MCF 10A (cell line): Measurements from ENCODE around the gene HCST. TPM values are rescaled to one million over a fixed set of nuclear protein-coding genes. Genes with fewer than 3 reads are reported as not detected.
"Not testable (repeated sequence)": the region's sequence is repeated elsewhere in the genome, so short reads cannot be mapped to it uniquely, and the experiment has no call there.

Experiments
- BruUV-seq: library from RNA; stranded (reverse); fragments of 400-500 nt; replicated peaks from 2 replicates; lab custom pipeline; 2021; lab: Mats Ljungman, UMichigan
- CTCF ChIA-PET: fragments of 300-600 bp; sonication (Branson Sonifier 250); formaldehyde crosslinking; extraction: SDS; loops from one replicate; lab custom pipeline; 2021; ENCODE audit warnings: antibody characterized with exemption, inconsistent platforms; lab: Yijun Ruan, JAX
- POLR2A ChIA-PET: fragments of 300-600, 350-650 bp; sonication (Branson Sonifier 250); formaldehyde crosslinking; extraction: SDS; loops from one replicate; lab custom pipeline; 2020; ENCODE audit warnings: antibody characterized with exemption, inconsistent platforms; lab: Yijun Ruan, JAX
- DNase-seq: peaks from one replicate; pipeline ENCODE4 v3.0.0-alpha.2; 2018; ENCODE audit not compliant: unreplicated experiment
- H3K27ac Mint-ChIP-seq: one replicate; pipeline ENCODE4 v1.8.0; 2022; ENCODE audit warnings: mild to moderate bottlenecking, low read depth, mixed read lengths; ENCODE audit not compliant: unreplicated experiment
- H3K27me3 Mint-ChIP-seq: one replicate; pipeline ENCODE4 v1.8.0; 2022; ENCODE audit warnings: mixed read lengths; ENCODE audit not compliant: insufficient read depth, unreplicated experiment
- H3K36me3 Mint-ChIP-seq: one replicate; pipeline ENCODE4 v1.8.0; 2022; ENCODE audit warnings: mild to moderate bottlenecking, moderate library complexity, mixed read lengths; ENCODE audit not compliant: insufficient read depth, unreplicated experiment
- H3K4me1 Mint-ChIP-seq: one replicate; pipeline ENCODE4 v1.8.0; 2022; ENCODE audit warnings: mixed read lengths; ENCODE audit not compliant: insufficient read depth, unreplicated experiment
- H3K4me3 Mint-ChIP-seq: one replicate; pipeline ENCODE4 v1.8.0; 2022; ENCODE audit warnings: mild to moderate bottlenecking, moderate library complexity, mixed read lengths; ENCODE audit not compliant: unreplicated experiment
- H3K9me3 Mint-ChIP-seq: one replicate; pipeline ENCODE4 v1.8.0; 2022; ENCODE audit warnings: mixed read lengths; ENCODE audit not compliant: unreplicated experiment
- intact Hi-C: fragments of 100-400 bp; cut with micrococcal nuclease; formaldehyde crosslinking; loops from 2 replicates; pipeline ENCODE4 v1.14.1; 2022
- total RNA-seq: library from RNA; stranded (reverse); gene quantifications from 2 replicates; pipeline ENCODE4 v1.2.3, GENCODE V29; 2022
- TF ChIP-seq, protein P1 (sequence below): fragments of 200-600 bp; IDR thresholded peaks from one replicate; pipeline ENCODE4 v1.8.0; 2022; ENCODE audit warnings: antibody characterized with exemption, mild to moderate bottlenecking; ENCODE audit not compliant: unreplicated experiment

The HCST gene
- total RNA-seq, 1 experiment from 2014 or later = not detected

DNA sequence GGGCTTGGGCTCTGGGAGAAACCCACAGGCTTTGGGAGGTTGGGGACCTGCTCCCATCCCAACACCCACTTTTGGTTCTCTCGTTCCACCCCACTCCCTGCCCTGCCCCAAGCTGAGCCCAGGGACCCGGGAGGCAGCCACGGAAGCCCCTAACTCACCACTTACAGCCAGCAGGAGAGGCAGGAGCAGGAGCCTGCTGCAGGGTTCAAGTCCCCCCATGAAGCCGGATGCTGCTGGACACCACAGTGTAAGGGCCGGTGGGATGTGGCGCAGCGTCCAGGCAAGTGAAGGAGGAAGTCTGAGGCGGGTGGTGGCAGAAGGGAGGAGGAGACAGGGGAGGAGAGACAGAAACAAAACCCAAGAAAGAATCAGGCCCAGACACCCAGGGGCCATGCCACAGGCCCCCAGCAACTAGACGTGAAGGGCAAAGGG, 5.7 kb downstream of the HCST start, which contains the start of gene TYROBP:
TYROBP (minus strand) TSS at position 286 of the 432 bp plus-strand sequence; CDS start at position 219, 67 bp downstream.
- no peaks in the 10 kb centered on the region for H3K36me3 Mint-ChIP-seq
- intact Hi-C loops = no loop called here
- H3K4me3 Mint-ChIP-seq = no peak within 1 kb of the TSS
- TF ChIP-seq, protein P1, sequence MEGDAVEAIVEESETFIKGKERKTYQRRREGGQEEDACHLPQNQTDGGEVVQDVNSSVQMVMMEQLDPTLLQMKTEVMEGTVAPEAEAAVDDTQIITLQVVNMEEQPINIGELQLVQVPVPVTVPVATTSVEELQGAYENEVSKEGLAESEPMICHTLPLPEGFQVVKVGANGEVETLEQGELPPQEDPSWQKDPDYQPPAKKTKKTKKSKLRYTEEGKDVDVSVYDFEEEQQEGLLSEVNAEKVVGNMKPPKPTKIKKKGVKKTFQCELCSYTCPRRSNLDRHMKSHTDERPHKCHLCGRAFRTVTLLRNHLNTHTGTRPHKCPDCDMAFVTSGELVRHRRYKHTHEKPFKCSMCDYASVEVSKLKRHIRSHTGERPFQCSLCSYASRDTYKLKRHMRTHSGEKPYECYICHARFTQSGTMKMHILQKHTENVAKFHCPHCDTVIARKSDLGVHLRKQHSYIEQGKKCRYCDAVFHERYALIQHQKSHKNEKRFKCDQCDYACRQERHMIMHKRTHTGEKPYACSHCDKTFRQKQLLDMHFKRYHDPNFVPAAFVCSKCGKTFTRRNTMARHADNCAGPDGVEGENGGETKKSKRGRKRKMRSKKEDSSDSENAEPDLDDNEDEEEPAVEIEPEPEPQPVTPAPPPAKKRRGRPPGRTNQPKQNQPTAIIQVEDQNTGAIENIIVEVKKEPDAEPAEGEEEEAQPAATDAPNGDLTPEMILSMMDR = no peak
- no peaks in the 10 kb centered on the region for H3K9me3 Mint-ChIP-seq
- ChIA-PET CTCF (interaction anchor here (1.4 kb wide), 1 partner anchor 23 kb away, joined by 4 read pairs; no protein-coding TSS in a partner anchor), POLR2A (no interaction called here)
- H3K27ac Mint-ChIP-seq = no peak within 1 kb of the TSS
- no peaks in the 10 kb centered on the region for H3K27me3 Mint-ChIP-seq
- no TSS peak for BruUV-seq
- no peak for DNase-seq
- H3K4me1 Mint-ChIP-seq = peaks cover 7% of the 10 kb centered on the region

DNA sequence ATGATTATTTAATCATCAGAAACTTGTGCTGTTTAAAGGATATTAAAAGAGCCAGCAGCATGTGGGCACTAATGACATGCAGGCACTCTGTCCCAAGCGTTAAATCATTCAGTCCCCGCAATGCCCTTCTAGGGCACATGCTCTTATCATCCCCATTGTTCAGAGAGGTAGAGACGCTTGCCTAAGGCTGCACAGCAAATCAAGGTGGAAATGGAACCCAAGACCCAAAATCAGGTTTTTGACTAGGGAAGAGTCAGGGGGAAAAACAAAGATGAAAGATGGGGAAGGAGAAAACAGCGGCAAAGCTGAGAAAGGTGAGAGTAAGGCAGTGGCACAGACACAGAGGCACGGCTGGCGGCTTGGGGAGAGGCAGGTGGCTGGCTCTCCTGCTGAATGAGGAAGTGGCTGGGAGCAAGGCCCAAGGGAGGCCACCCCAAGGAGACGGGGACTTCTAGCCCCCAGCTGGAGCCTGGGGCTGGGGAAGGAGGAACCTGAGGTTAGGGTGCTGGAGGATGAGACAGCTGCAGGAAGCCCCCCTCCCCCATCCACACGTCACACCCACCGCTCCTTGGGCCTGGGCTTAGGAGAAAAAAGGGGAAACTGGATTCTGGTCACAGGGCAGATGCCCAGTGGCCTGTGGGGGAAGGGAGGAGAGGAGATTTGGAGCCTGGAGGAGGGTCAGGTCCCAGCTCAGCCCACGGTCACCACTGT, 6.8 kb downstream of the HCST start:
- TF ChIP-seq, protein P1 = no peak
- H3K27ac Mint-ChIP-seq = no peak overlapping the region
- POLR2A ChIA-PET = no interaction called here
- no peaks in the 10 kb centered on the region for H3K4me1 Mint-ChIP-seq
- CTCF ChIA-PET = interaction anchor here (0.6 to 1.4 kb wide), 2 partner anchors 22 to 27 kb away, joined by 3 to 4 read pairs; no protein-coding TSS in a partner anchor
- intact Hi-C loops = no loop called here
- H3K9me3 Mint-ChIP-seq = no peaks in the 10 kb centered on the region
- no peaks in the 10 kb centered on the region for H3K27me3 Mint-ChIP-seq
- no peak overlapping the region for H3K4me3 Mint-ChIP-seq
- H3K36me3 Mint-ChIP-seq = no peaks in the 10 kb centered on the region
- DNase-seq = no peak
- BruUV-seq = no TSS peak

DNA sequence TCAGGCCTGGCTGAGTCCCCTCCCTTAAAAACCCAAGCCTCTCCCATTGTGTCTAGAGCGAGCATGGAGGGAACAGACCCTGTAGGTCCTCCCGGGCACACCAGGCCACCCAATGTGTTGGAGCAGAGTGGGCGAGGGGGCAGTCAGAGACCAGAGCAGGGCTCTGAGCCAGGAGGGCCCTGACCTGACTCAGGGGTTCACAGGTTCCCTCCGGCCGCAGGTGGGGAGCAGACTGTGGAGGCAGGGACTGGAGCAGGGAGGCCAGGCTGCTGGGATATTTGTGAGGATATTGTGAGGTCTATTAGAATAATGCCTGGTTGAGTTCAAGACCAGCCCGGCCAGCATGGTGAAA, 7.3 kb downstream of the HCST start:
- TF ChIP-seq, protein P1 = no peak
- no peaks in the 10 kb centered on the region for H3K9me3 Mint-ChIP-seq
- no peak for DNase-seq
- no peaks in the 10 kb centered on the region for H3K4me1 Mint-ChIP-seq
- no peaks in the 10 kb centered on the region for H3K36me3 Mint-ChIP-seq
- CTCF ChIA-PET = no interaction called here
- peaks cover 4% of the 10 kb centered on the region for H3K27me3 Mint-ChIP-seq
- H3K27ac Mint-ChIP-seq = no peak overlapping the region
- intact Hi-C loops = no loop called here
- H3K4me3 Mint-ChIP-seq = no peak overlapping the region
- no TSS peak for BruUV-seq
- POLR2A ChIA-PET = no interaction called here

DNA sequence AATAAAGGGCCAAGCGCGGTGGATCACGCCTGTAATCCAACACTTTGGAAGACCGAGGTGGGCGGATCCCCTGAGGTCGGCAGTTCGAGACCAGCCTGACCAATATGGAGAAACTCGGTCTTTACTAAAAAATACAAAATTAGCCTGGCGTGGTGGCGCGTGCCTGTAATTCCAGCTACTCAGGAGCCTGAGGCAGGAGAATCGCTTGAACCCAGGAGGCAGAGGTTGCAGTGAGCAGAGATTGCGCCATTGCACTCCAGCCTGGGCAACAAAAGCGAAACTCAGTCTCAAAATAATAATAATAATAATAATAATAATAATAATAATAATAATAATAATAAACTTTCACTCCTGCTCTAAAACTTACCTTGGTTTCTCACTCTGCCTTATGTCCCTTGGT, 8.0 kb downstream of the HCST start:
- H3K9me3 Mint-ChIP-seq, DNase-seq, BruUV-seq, H3K27ac Mint-ChIP-seq, H3K4me1 Mint-ChIP-seq, H3K36me3 Mint-ChIP-seq, CTCF ChIA-PET, intact Hi-C loops, H3K4me3 Mint-ChIP-seq, POLR2A ChIA-PET: not testable (repeated sequence)
- H3K27me3 Mint-ChIP-seq = peaks cover 11% of the 10 kb centered on the region
